Ovary (tissue), 9 donors: ENCODE measurements around the gene EFCAB6. TPM values are rescaled to one million over a fixed set of nuclear protein-coding genes. Genes with fewer than 3 reads are reported as not detected.

ENCODE experiments used
- DNase-seq, 5 donors: peaks; one replicate each; pipeline ENCODE4 v3.0.0-alpha.2; 2019 to 2020
- H3K27ac ChIP-seq, 2 donors: fragments of 200-600 bp; one replicate each; pipeline versions ENCODE4 v1.5.1 to v1.8.0; 2019 to 2022
- H3K27me3 ChIP-seq: fragments of 200-600 bp; one replicate; pipeline ENCODE4 v1.8.0; 2022
- H3K36me3 ChIP-seq: fragments of 200-600 bp; sonication (generic); one replicate; pipeline ENCODE4 v1.5.1; 2019
- H3K4me1 ChIP-seq: one replicate; pipeline ENCODE4 v1.8.1; 2013; ENCODE audit warnings: mild to moderate bottlenecking, moderate library complexity; ENCODE audit not compliant: insufficient read depth
- H3K4me3 ChIP-seq: fragments of 200-600 bp; sonication (generic); one replicate; pipeline ENCODE4 v1.5.1; 2017
- H3K9me3 ChIP-seq, 2 donors: fragments of 200-600 bp in 1 of 2; sonication (generic) in 1 of 2; one replicate each; pipeline versions ENCODE4 v1.5.1 to v1.8.1; 2013 to 2019; ENCODE audit warnings: mild to moderate bottlenecking in 1 of 2, moderate library complexity in 1 of 2
- EP300 ChIP-seq: sonication (generic); formaldehyde crosslinking; IDR thresholded peaks from one replicate; pipeline ENCODE4 v1.6.1; 2017; ENCODE audit warnings: antibody characterized with exemption
- POLR2A ChIP-seq: fragments of 450-650 bp; IDR thresholded peaks from one replicate; pipeline ENCODE4 v1.6.1; 2017; ENCODE audit warnings: antibody characterized with exemption, mild to moderate bottlenecking, moderate library complexity
- WGBS, 3 donors: extraction: QIAGEN DNeasy Blood & Tissue Kit in 1 of 3; methylation state at CpG; one replicate each; pipeline versions ENCODE4 v1.1.5 to v1.1.7; 2013 to 2017; 5-methylcytosine and 5-hydroxymethylcytosine counted together
- intact Hi-C, 4 donors: fragments of 100-400 bp; cut with DNase I; formaldehyde crosslinking; loops; one replicate each; pipeline versions ENCODE4 v1.11.0 to v1.15.1; 2022 to 2023
- polyA plus RNA-seq, 2 donors: library from polyadenylated mRNA; stranded (reverse); fragments of 200-250 nt in 1 of 2; fragments of 350-450 nt in 1 of 2; fragmentation: Illumina TruSeq in 1 of 2; extraction: RNeasy Lipid Tissue Mini Kit (QIAGEN cat#74804) in 1 of 2; gene quantifications; one replicate each; pipeline ENCODE4 v1.2.3, GENCODE V29; 2013 to 2014
- total RNA-seq, 7 donors: library from RNA; depleted of rRNA in 2 of 7; stranded (reverse); fragments of >200 nt in 2 of 7; fragmentation: NEBNext Ultra II Directional in 3 of 7; extraction: Animal tissue kit (Norgen Biotek cat#: 25700) in 3 of 7; gene quantifications; one replicate each; pipeline versions ENCODE4 v1.1.0 to v1.2.4, GENCODE V29; 2016 to 2023
- TF ChIP-seq, protein P1 (sequence below), 3 donors: fragments of 450-650 bp in 2 of 3; fragments of 200-600 bp in 1 of 3; IDR thresholded peaks; one replicate each; pipeline versions ENCODE4 v1.5.1 to v1.8.0; 2016 to 2022; ENCODE audit warnings: antibody characterized with exemption in 3 of 3, mild to moderate bottlenecking in 1 of 3
- donor health status: DM: no; HTN: no; CAD: no; lungs with moderate emphysema.
- donor health status: DM: no; HTN: no; CAD: no.
- donor health status: Bipolar disorder and iron deficiency.
- donor health status: DM: yes; HTN: yes; CAD: no.
- donor health status: DM: no; HTN: no; CAD: no.
- donor health status: DM: yes; HTN: yes; CAD: no.

EFCAB6 gene
- total and polyA plus RNA-seq, 9 donors: 1.00 to 17.5 (median 6.7) TPM

DNA sequence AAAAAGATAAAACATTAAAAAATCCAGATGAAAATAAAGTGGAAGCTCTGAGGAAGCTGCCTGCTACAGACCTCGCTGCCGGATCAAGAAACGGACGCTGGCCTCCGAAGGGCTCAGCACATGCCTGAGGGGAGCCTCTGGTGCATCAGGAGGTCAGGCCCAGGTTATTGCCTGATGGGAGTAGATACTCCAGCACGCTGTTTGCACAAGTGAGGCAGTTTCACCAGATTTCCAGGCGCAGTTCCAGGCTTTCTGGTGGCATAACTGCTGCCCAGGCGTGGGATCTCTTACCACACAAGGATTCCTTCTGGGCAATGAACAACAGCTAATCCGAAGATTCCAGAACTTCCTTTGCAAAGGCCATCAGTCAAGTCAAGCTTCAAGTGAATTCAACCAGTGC lies 246.1 kb downstream of the EFCAB6 start:
- Histone ChIP-seq H3K4me3 (no peak overlapping the region), H3K27me3 (no peaks in the 10 kb centered on the region), H3K4me1 (no peaks in the 10 kb centered on the region), H3K9me3 (no peaks in the 10 kb centered on the region), H3K27ac (no peak overlapping the region), H3K36me3 (no peaks in the 10 kb centered on the region)
- TF ChIP-seq, protein P1, sequence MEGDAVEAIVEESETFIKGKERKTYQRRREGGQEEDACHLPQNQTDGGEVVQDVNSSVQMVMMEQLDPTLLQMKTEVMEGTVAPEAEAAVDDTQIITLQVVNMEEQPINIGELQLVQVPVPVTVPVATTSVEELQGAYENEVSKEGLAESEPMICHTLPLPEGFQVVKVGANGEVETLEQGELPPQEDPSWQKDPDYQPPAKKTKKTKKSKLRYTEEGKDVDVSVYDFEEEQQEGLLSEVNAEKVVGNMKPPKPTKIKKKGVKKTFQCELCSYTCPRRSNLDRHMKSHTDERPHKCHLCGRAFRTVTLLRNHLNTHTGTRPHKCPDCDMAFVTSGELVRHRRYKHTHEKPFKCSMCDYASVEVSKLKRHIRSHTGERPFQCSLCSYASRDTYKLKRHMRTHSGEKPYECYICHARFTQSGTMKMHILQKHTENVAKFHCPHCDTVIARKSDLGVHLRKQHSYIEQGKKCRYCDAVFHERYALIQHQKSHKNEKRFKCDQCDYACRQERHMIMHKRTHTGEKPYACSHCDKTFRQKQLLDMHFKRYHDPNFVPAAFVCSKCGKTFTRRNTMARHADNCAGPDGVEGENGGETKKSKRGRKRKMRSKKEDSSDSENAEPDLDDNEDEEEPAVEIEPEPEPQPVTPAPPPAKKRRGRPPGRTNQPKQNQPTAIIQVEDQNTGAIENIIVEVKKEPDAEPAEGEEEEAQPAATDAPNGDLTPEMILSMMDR (IDR thresholded peaks at IDR 0.05): no peak
- TF ChIP-seq EP300 (no peak), POLR2A (no peak)
- WGBS, 3 donors: 63 to 76% (median 68%) methylated on average over 9 of the region's 9 CpGs
- DNase-seq: no peak
- intact Hi-C loops: no loop called here

DNA sequence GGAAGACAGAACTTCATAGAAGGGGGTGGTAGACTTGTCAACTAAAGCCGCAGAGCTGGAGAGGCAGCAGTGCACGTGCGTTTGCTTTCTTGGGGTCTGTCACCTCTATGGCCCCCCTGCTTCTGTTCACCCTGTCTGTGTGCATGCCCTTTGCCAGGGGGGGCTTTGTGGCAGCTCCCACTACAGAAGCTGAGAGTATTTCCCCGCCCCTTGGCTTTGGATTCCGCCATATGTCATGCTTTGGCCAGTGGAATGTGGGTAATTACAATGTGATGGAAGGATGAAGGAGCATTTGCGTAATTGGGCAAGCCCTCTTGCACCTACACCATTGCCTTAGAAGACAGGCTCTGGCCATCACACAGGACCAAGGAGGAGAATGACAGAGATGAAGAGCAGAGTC lies 247.2 kb downstream of the EFCAB6 start:
- Histone ChIP-seq H3K27ac (no peak overlapping the region), H3K4me3 (no peak overlapping the region), H3K36me3 (no peaks in the 10 kb centered on the region), H3K4me1 (no peaks in the 10 kb centered on the region), H3K9me3 (no peaks in the 10 kb centered on the region), H3K27me3 (no peaks in the 10 kb centered on the region)
- no peak for TF ChIP-seq EP300
- no peak for TF ChIP-seq POLR2A
- TF ChIP-seq, protein P1 (IDR thresholded peaks at IDR 0.05): no peak
- intact Hi-C loops: no loop called here
- WGBS, 3 donors: 94 to 99% (median 97%) methylated on average over 6 of the region's 6 CpGs
- no peak for DNase-seq

- Histone ChIP-seq H3K4me1 (no peaks in the 10 kb centered on the region), H3K4me3 (no peak overlapping the region), H3K27ac (no peak overlapping the region), H3K36me3 (no peaks in the 10 kb centered on the region), H3K9me3 (no peaks in the 10 kb centered on the region), H3K27me3 (no peaks in the 10 kb centered on the region)
- DNase-seq: no peak
- intact Hi-C loops: no loop called here
- WGBS, 3 donors: 93 to 98% (median 96%) methylated on average over 8 of the region's 8 CpGs
- TF ChIP-seq, protein P1 (IDR thresholded peaks at IDR 0.05): no peak
- TF ChIP-seq EP300: no peak
- no peak for TF ChIP-seq POLR2A
These were observed 248.5 kb downstream of the EFCAB6 start for GRCh38 chr22:43563571-43563970.

GRCh38 chr22:43562843-43563242 lies 249.3 kb downstream of the EFCAB6 start:
- no peak for DNase-seq
- Histone ChIP-seq H3K27ac (no peak overlapping the region), H3K4me1 (no peaks in the 10 kb centered on the region), H3K9me3 (no peaks in the 10 kb centered on the region), H3K4me3 (no peak overlapping the region), H3K27me3 (no peaks in the 10 kb centered on the region), H3K36me3 (no peaks in the 10 kb centered on the region)
- 80 to 95% (median 90%) methylated on average over 11 to 13 of the region's 13 CpGs for WGBS, 3 donors
- TF ChIP-seq POLR2A (no peak), EP300 (no peak)
- TF ChIP-seq, protein P1 (IDR thresholded peaks at IDR 0.05): no peak
- intact Hi-C loops: no loop called here
